ENCODE measurements around the gene SPEG.

The SPEG gene

DNA sequence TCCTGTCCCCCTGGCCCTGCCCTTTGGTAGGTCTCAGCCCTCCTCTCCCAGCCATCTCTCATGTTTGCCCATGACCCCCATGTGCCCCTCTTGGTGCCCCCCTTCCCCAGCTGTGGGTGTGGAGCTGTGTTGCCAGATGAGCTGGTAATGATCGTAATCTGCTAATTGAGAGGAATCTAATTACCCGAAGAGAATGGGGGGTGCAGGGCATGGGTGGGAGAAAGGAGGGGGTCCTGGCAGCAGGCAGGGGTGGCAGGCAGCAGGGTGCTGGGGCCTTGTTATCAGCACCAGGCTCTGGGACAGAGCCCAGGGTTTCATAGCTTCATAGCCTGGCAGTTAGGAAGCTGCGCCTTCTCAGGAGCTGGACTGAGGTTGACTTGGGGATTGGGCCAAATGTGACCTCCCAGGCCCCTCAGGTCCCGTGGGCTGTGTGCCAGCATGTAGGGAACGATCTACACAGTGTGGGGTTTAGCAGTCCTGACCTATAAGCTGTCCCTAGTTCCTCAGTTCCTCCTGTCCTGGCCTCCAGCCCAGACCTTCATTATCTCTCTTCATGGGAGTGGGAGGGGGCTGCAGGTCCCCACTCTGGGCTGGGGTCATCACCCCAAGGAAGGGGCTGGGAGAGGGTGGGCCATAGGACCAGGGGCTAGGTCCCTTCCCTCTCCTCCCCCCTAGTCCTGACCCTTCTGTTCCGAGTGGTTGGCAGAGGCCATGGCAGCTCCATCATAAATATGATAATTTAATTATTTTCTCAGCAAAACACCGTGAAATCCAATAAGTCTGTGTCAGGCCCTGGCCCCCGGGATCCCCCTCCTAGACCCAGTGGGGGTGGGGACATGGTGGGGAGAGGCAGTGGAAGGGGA lies 73.2 kb downstream of the SPEG start:
- no peak for DNase-seq (ENCODE audit: low spot score)

DNA sequence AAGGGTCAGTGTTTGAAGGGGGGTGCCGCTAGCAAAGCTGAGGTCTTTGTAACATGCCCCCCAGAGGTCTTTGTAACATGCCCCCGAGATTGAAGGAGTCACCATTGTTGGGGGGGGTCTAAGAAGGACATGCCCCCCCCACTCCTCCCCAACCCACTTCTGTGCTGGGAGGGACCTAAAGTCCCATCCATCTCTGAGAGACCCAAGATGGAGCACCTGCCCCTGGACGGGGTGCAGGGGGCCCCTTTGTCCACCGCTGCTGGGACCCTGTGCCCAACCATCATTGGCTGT lies 73.7 kb downstream of the SPEG start:
- POLR2A ChIA-PET (ENCODE audit: low non-redundant PET), result interaction anchor here (1.1 kb wide), 1 partner anchor 10 kb away, joined by 4 read pairs; the partner anchor contains the start of gene GMPPA
- CTCF ChIA-PET, result interaction anchor here (1.0 to 3.6 kb wide), 4 partner anchors 8 to 68 kb away, joined by 3 to 26 read pairs (median 11); partner anchors contain the start of gene GMPPA

More for the DNA sequence above, 73.2 kb downstream of the SPEG start:
- POLR2A ChIA-PET (ENCODE audit: low non-redundant PET), result interaction anchor here (0.6 to 1.1 kb wide), 2 partner anchors 9 to 73 kb away, joined by 3 to 4 read pairs; partner anchors contain the start of genes GMPPA and SPEG
- TF ChIP-seq, protein P1, sequence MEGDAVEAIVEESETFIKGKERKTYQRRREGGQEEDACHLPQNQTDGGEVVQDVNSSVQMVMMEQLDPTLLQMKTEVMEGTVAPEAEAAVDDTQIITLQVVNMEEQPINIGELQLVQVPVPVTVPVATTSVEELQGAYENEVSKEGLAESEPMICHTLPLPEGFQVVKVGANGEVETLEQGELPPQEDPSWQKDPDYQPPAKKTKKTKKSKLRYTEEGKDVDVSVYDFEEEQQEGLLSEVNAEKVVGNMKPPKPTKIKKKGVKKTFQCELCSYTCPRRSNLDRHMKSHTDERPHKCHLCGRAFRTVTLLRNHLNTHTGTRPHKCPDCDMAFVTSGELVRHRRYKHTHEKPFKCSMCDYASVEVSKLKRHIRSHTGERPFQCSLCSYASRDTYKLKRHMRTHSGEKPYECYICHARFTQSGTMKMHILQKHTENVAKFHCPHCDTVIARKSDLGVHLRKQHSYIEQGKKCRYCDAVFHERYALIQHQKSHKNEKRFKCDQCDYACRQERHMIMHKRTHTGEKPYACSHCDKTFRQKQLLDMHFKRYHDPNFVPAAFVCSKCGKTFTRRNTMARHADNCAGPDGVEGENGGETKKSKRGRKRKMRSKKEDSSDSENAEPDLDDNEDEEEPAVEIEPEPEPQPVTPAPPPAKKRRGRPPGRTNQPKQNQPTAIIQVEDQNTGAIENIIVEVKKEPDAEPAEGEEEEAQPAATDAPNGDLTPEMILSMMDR (conservative IDR thresholded peaks at IDR 0.05; ENCODE audit: low read depth), result no peak
- CTCF ChIA-PET, result interaction anchor here (0.5 to 3.6 kb wide), 6 partner anchors 8 to 1217 kb away, joined by 3 to 26 read pairs (median 6); partner anchors contain the start of gene GMPPA
- no peak overlapping the region for H3K27ac ChIP-seq

DNA sequence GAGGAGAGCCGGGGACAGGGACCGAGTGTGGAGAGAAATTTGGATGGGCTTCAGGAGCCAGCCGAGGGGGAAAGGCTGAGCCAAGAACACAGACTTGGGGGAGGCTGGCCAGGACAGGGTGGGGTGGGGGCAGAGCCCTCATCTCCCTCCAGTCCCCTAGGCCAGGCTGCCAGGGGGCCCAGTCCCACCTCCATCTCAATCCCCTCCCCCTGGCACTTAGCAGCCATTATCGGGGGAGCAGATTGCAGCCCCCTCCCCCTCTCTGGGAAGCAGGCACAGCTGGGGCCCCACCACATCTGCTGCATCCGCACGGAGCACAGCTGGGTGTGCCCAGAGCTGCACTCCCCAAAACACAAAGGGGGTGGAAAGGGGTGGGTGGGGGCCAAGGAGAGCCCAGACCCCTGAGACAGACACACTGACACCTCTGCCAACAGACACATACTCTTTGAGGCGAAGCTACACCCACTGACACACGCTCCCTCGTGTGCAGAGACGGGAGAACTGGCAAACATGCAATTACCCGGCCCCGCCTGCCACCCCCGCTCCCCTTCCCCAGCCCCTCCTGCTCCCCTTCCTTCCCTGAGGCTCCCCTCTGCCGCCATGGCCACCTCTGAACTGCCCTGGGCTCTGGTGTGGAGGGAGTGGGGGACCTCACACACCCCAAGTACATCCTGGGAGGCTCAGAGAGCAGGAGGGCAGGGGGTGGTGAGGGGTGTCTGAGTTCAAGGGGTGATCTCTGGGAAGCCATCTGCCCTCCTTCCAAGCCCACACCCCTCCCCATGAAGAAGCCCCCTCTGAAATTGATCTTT lies 74.5 kb downstream of the SPEG start:
- ChIA-PET CTCF (interaction anchor here (0.6 to 3.6 kb wide), 11 partner anchors 9 to 612 kb away, joined by 3 to 26 read pairs (median 4); partner anchors contain the start of gene GMPPA), POLR2A (ENCODE audit: low non-redundant PET) (interaction anchor here (0.5 to 1.0 kb wide), 2 partner anchors 10 to 14 kb away, joined by 3 read pairs; partner anchors contain the start of gene GMPPA)
- no peak overlapping the region for H3K27ac ChIP-seq
- TF ChIP-seq, protein P1 (conservative IDR thresholded peaks at IDR 0.05; ENCODE audit: low read depth), result no peak
- DNase-seq (ENCODE audit: low spot score), result no peak

More for the DNA sequence above, 73.7 kb downstream of the SPEG start:
- no peak for DNase-seq (ENCODE audit: low spot score)
- TF ChIP-seq, protein P1 (conservative IDR thresholded peaks at IDR 0.05; ENCODE audit: low read depth), result no peak
- H3K27ac ChIP-seq, result no peak overlapping the region

DNA sequence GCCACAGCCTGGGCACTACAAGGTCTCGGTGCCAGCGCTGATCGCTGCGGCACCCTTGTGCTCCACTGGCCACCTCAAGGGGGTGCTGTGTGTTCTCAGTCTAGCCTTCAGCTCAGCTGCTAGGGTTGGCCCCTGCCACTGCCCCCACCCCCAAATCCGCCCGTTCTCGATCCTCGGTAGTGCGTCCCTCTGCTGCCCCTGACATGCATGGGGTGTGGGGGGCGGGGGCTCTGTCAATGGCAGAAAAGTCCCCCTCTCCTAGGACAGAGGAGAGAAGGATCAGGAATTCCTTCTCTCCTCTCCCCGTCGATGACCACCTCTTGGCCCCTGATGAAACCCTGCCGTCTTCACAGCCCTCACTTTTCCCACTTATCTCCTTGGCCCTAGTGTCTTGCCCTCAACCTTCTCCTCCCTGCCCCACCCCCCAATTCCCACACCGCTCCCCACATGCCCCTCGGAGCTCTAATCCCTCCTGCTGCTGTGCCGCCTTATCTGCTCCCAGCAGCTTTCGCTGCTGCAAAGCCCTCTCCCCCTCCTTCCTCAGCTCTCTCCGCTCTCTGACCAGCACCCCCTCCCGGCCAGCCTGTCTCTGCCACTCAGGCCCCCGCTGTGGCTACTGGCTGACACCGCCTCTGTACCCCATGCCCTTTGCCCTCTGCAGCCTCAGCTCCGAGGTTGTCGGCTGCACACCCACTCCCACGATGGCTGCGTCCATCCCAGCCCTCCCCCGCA lies 75.3 kb downstream of the SPEG start:
- TF ChIP-seq, protein P1 (conservative IDR thresholded peaks at IDR 0.05; ENCODE audit: low read depth), result peak; percentile 68
- POLR2A ChIA-PET (ENCODE audit: low non-redundant PET), result interaction anchor here (1.0 kb wide), 1 partner anchor 11 kb away, joined by 3 read pairs; the partner anchor contains the start of gene GMPPA
- CTCF ChIA-PET, result interaction anchor here (0.6 to 3.6 kb wide), 13 partner anchors 10 to 613 kb away, joined by 3 to 26 read pairs (median 4); partner anchors contain the start of gene GMPPA
- peak; percentile 37 for DNase-seq (ENCODE audit: low spot score)
- H3K27ac ChIP-seq, result no peak overlapping the region

DNA sequence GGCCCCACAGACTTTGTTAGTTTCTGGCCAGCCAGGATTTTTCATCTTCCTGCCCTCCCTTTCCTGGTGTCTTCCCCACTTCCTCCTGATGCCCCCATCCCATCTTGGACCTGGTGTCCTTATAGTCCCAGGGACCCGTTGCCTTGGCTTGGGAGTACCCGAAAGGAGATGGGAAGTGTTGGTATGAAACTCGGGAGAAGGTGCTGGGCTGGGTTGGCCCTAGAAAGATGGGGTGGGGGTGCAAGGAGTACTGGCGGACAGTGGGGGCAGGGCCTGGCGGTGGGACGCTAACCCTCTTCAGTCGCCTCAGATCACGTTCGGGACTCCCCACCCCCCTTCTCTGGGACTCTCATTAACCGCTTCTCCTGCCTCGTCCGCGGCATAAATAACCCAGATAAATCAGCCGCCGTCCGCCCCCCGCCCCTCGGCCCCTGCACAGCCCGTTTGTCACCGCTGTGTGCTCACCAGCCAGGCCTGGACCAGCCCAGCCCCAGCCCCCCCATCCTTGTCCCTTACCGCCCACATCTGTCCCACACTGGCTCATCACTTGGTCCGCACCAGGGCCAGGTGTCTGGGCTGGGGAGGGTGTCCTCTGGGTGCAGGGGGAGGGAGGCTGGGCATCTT lies 76.0 kb downstream of the SPEG start:
- no peak for DNase-seq (ENCODE audit: low spot score)
- no peak overlapping the region for H3K27ac ChIP-seq
- TF ChIP-seq, protein P1 (conservative IDR thresholded peaks at IDR 0.05; ENCODE audit: low read depth), result no peak
- CTCF ChIA-PET, result interaction anchor here (0.7 to 3.6 kb wide), 10 partner anchors 10 to 456 kb away, joined by 3 to 26 read pairs (median 4); partner anchors contain the start of gene GMPPA
- POLR2A ChIA-PET (ENCODE audit: low non-redundant PET), result interaction anchor here (1.0 kb wide), 1 partner anchor 12 kb away, joined by 3 read pairs; the partner anchor contains the start of gene GMPPA
